OCI-LY7 (cell line): Measurements from ENCODE around the gene PDK2.

Source experiments
- CTCF ChIP-seq: fragments of 200-600 bp; sonication (generic); conservative IDR thresholded peaks from 2 replicates; pipeline ENCODE4 v1.5.1; 2014; ENCODE audit warnings: mild to moderate bottlenecking, antibody characterized with exemption, low read length, moderate library complexity, mixed read lengths
- EZH2phosphoT487 ChIP-seq: fragments of 200-600 bp; sonication (generic); IDR thresholded peaks from 2 replicates; pipeline ENCODE4 v1.6.1; 2018; ENCODE audit warnings: low read depth, borderline replicate concordance, mild to moderate bottlenecking, mixed run types, antibody characterized with exemption, low read length, moderate library complexity, mixed read lengths

GRCh38 chr17:50049636-50050035, 45.5 kb upstream of the PDK2 start:
- TF ChIP-seq CTCF (no peak), EZH2phosphoT487 (no peak)
